Hair follicular keratinocyte (primary cell): ENCODE measurements around the gene THAP4. TPM values are rescaled to one million over a fixed set of nuclear protein-coding genes. Genes with fewer than 3 reads are reported as not detected.

ENCODE experiments used
- total RNA-seq: library from RNA; depleted of rRNA; stranded (reverse); fragments of >200 nt; gene quantifications from 2 replicates; pipeline ENCODE4 v1.2.3, GENCODE V29; 2015

THAP4 gene
- total RNA-seq = 52.6 and 67.6 TPM in 2 replicates

GRCh38 chr2:241637018-241637794, at the start of gene THAP4, which contains the start of gene ATG4B:
TSS of gene THAP4 (minus strand) at chr2:241637158. CDS start at chr2:241637017, 141 bp downstream.
TSS of gene ATG4B (plus strand) at chr2:241637693. CDS start at chr2:241637715, 22 bp downstream.

DNA sequence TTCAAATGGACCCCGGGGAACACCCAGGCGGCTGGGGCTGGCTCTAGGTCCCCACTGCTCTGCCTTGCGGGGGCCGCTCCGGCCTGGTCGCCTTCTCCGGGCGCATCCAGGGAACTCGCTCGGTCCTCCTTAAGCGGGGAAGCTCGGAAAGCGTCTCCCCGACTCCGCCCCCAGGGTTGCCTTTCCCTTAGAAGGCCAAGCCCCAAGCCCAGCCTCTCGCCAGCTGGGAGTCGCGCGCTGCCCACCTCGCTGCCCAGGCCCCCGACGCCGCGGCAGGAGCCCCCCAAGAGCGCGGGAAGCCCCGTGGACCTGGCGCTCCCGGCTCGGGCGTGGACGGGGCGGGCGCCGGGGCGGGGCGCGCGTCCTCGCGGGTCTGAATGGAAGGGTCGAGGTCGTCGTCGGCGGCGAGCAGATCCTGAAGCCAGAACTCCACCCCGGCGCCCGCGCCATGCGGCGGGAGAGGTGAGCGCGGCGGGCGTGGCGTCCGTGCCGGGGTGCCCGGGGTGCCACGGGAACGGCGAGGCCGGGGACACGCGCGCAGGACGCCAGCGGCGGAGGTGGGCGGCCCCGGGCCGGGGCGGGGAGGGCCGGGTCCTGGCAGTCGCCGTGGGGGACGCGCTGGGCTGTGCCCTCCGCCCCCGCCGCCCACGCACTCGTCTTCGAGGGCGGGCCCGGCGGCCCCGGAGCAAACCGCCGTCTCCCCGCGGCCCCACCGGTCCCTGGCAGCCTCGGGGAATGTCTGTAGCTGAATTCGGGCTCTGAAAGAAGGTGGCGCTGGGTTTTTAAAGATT, 78.2 kb downstream of the THAP4 start, which contains the start of gene BOK:
BOK (plus strand) TSS at position 214 of the 791 bp plus-strand sequence. CDS start 739 bp downstream, outside the sequence.

Other genes starting within 250 kb of the THAP4 start
- gene STK25, start 128.6 kb downstream of the THAP4 start, total RNA-seq = 145 and 163 TPM in 2 replicates
- 36.3 and 41.2 TPM in 2 replicates for gene BOK, start 78.4 kb downstream of the THAP4 start, total RNA-seq
- gene ATG4B, start 535 bp upstream of the THAP4 start, total RNA-seq = 58.7 and 61.1 TPM in 2 replicates
- gene DTYMK, start 49.7 kb upstream of the THAP4 start, total RNA-seq = 37.5 and 82.9 TPM in 2 replicates
- 9.8 and 18.5 TPM in 2 replicates for gene ING5, start 64.9 kb upstream of the THAP4 start, total RNA-seq
- 8.9 and 11.6 TPM in 2 replicates for gene D2HGDH, start 97.5 kb upstream of the THAP4 start, total RNA-seq
- not detected in 2 replicates for gene GAL3ST2, start 139.7 kb upstream of the THAP4 start, total RNA-seq
- gene NEU4, start 172.0 kb upstream of the THAP4 start, total RNA-seq = not detected in 2 replicates
- gene PDCD1, start 221.7 kb upstream of the THAP4 start, total RNA-seq = not detected in 2 replicates
- gene RTP5, start 232.6 kb upstream of the THAP4 start, total RNA-seq = not detected in 2 replicates